Measurements from ENCODE around the gene OTULIN. TPM values are rescaled to one million over a fixed set of nuclear protein-coding genes. Genes with fewer than 3 reads are reported as not detected.

Gene OTULIN
- total and polyA plus RNA-seq, 2 experiments from 2014 or later: 24.3 to 43.9 TPM

GRCh38 chr5:14712131-14712530, 47.6 kb downstream of the OTULIN start:
- no peak for TF ChIP-seq POLR2AphosphoS5 (IDR thresholded peaks at IDR 0.05; ENCODE audit: low read depth)
- TF ChIP-seq EZH2 (IDR thresholded peaks at IDR 0.05; ENCODE audit: low read depth, unreplicated experiment): no peak
- TF ChIP-seq ZNF462 (CRISPR knock-in tag; IDR thresholded peaks at IDR 0.05): no peak
- TF ChIP-seq EZH2phosphoT487 (IDR thresholded peaks at IDR 0.05; ENCODE audit: unreplicated experiment): no peak
- no peak for TF ChIP-seq CTCF (conservative IDR thresholded peaks at IDR 0.05; ENCODE audit: low read depth in 2 of 2)
- TF ChIP-seq ZNF114 (CRISPR knock-in tag; IDR thresholded peaks at IDR 0.05): no peak
- TF ChIP-seq ETS1 (IDR thresholded peaks at IDR 0.05): no peak
- no peak overlapping the region for H3K4me2 ChIP-seq
- H4K20me1 ChIP-seq (replicated peaks; ENCODE audit: insufficient read depth): no peaks in the 10 kb centered on the region
- Mint-ChIP-seq H3K9me3 (peaks cover 17% of the 10 kb centered on the region; the same call in 2 of the 3 replicates), H3K27me3 (ENCODE audit: insufficient read depth, low read depth, poor library complexity) (peaks cover 24% of the 10 kb centered on the region), H3K27ac (no peak overlapping the region), H3K36me3 (ENCODE audit: low read depth) (peaks cover 70% of the 10 kb centered on the region), H3K4me1 (no peaks in the 10 kb centered on the region), H3K4me3 (no peak overlapping the region)
- H3F3A ChIP-seq (replicated peaks; ENCODE audit: low read depth): no peaks in the 10 kb centered on the region
- no peaks in the 10 kb centered on the region for H3K9me2 ChIP-seq (ENCODE audit: insufficient read depth)
- H3K79me2 ChIP-seq (replicated peaks; ENCODE audit: insufficient read depth): no peaks in the 10 kb centered on the region
- H3K36me3 ChIP-seq (ENCODE audit: insufficient read depth): no peaks in the 10 kb centered on the region; the same call in 1 of the 2 replicates
- no peak overlapping the region for H3K27ac ChIP-seq (ENCODE audit: low read depth)
- H3K4me1 ChIP-seq (ENCODE audit: insufficient read depth): no peaks in the 10 kb centered on the region; the same call in 1 of the 2 replicates
- H2AFZ ChIP-seq: no peak overlapping the region
- no peak for ATAC-seq
- DNase-seq (ENCODE audit: low spot score): no peak
- no peak overlapping the region for H3K4me3 ChIP-seq
- H3K27me3 ChIP-seq (ENCODE audit: insufficient read depth): no peaks in the 10 kb centered on the region

Data from GM23338 (cell line).